ENCODE measurements around the gene PLEKHA8. TPM values are rescaled to one million over a fixed set of nuclear protein-coding genes. Genes with fewer than 3 reads are reported as not detected.

PLEKHA8 gene
- total RNA-seq, 2 donors from 2014 or later: 11.7 to 14.9 TPM

- no peak for TF ChIP-seq CTCF (IDR thresholded peaks at IDR 0.05)
- intact Hi-C loops (cut with DNase I): no loop called here
- H3K27me3 ChIP-seq: no peaks in the 10 kb centered on the region
- no peak overlapping the region for H3K4me3 ChIP-seq
- H3K4me1 ChIP-seq: no peaks in the 10 kb centered on the region
- H3K9me3 ChIP-seq: no peaks in the 10 kb centered on the region
- H3K27ac ChIP-seq: no peak overlapping the region
- no peaks in the 10 kb centered on the region for H3K36me3 ChIP-seq
- DNase-seq: no peak
- H3K9ac ChIP-seq (ENCODE audit: low read depth in 2 of 2, low read length in 2 of 2): no peak overlapping the region
Measured at GRCh38 chr7:30012757-30013156, 15.5 kb upstream of the PLEKHA8 start.

- no peak for TF ChIP-seq CTCF (IDR thresholded peaks at IDR 0.05)
- intact Hi-C loops (cut with DNase I): no loop called here
Measured at GRCh38 chr7:30018451-30018850, 9.8 kb upstream of the PLEKHA8 start.

GRCh38 chr7:30019387-30019786 is 8.8 kb upstream of the PLEKHA8 start:
- no peak for DNase-seq
- TF ChIP-seq CTCF (IDR thresholded peaks at IDR 0.05): no peak
- no peak overlapping the region for H3K4me3 ChIP-seq
- intact Hi-C loops (cut with DNase I): no loop called here
- no peak overlapping the region for H3K27ac ChIP-seq
- no peaks in the 10 kb centered on the region for H3K4me1 ChIP-seq
- no peaks in the 10 kb centered on the region for H3K36me3 ChIP-seq
- no peaks in the 10 kb centered on the region for H3K9me3 ChIP-seq
- no peak overlapping the region for H3K9ac ChIP-seq (ENCODE audit: low read depth in 2 of 2, low read length in 2 of 2)
- H3K27me3 ChIP-seq: no peaks in the 10 kb centered on the region

More at GRCh38 chr7:30018451-30018850, 9.8 kb upstream of the PLEKHA8 start:
- Histone ChIP-seq H3K36me3 (no peaks in the 10 kb centered on the region), H3K9ac (ENCODE audit: low read depth in 2 of 2, low read length in 2 of 2) (no peak overlapping the region), H3K27me3 (no peaks in the 10 kb centered on the region), H3K27ac (no peak overlapping the region), H3K4me1 (no peaks in the 10 kb centered on the region), H3K9me3 (no peaks in the 10 kb centered on the region), H3K4me3 (no peak overlapping the region)
- DNase-seq: no peak

- no peak overlapping the region for H3K27ac ChIP-seq
Measured at GRCh38 chr7:30019960-30020359, 8.3 kb upstream of the PLEKHA8 start.

GRCh38 chr7:30020535-30020934 is 7.7 kb upstream of the PLEKHA8 start:
- no peaks in the 10 kb centered on the region for H3K36me3 ChIP-seq
- no peaks in the 10 kb centered on the region for H3K27me3 ChIP-seq
- H3K9ac ChIP-seq (ENCODE audit: low read depth in 2 of 2, low read length in 2 of 2): no peak overlapping the region
- H3K4me1 ChIP-seq: peaks cover 6% of the 10 kb centered on the region
- H3K9me3 ChIP-seq: no peaks in the 10 kb centered on the region
- no peak for DNase-seq
- H3K27ac ChIP-seq: no peak overlapping the region
- H3K4me3 ChIP-seq: no peak overlapping the region
- no peak for TF ChIP-seq CTCF (IDR thresholded peaks at IDR 0.05)
- intact Hi-C loops (cut with DNase I): no loop called here

More at GRCh38 chr7:30019960-30020359, 8.3 kb upstream of the PLEKHA8 start:
- no peak overlapping the region for H3K9ac ChIP-seq (ENCODE audit: low read depth in 2 of 2, low read length in 2 of 2)
- H3K27me3 ChIP-seq: no peaks in the 10 kb centered on the region
- no peaks in the 10 kb centered on the region for H3K9me3 ChIP-seq
- no peak for TF ChIP-seq CTCF (IDR thresholded peaks at IDR 0.05)
- intact Hi-C loops (cut with DNase I): no loop called here
- H3K4me3 ChIP-seq: no peak overlapping the region
- H3K4me1 ChIP-seq: peaks cover 1% of the 10 kb centered on the region
- H3K36me3 ChIP-seq: no peaks in the 10 kb centered on the region
- no peak for DNase-seq

GRCh38 chr7:30022991-30023390 is 5.2 kb upstream of the PLEKHA8 start:
- H3K9ac ChIP-seq (ENCODE audit: low read depth in 2 of 2, low read length in 2 of 2): no peak overlapping the region
- no peaks in the 10 kb centered on the region for H3K36me3 ChIP-seq
- H3K4me1 ChIP-seq: peaks cover 6% of the 10 kb centered on the region
- no peaks in the 10 kb centered on the region for H3K9me3 ChIP-seq
- no peak overlapping the region for H3K27ac ChIP-seq
- no peak for DNase-seq
- TF ChIP-seq CTCF (IDR thresholded peaks at IDR 0.05): no peak
- no peaks in the 10 kb centered on the region for H3K27me3 ChIP-seq
- no peak overlapping the region for H3K4me3 ChIP-seq
- intact Hi-C loops (cut with DNase I): no loop called here
